KOPT-K1 (cell line): ENCODE data around the gene ITPR2.

Source experiments
- H3K27ac ChIP-seq: fragments of 200-600 bp; sonication (generic); 2 replicates; pipeline ENCODE4 v1.5.1; 2016; ENCODE audit warnings: antibody characterized with exemption, mild to moderate bottlenecking, low read depth, low read length; ENCODE audit not compliant: poor library complexity, severe bottlenecking
- H3K36me3 ChIP-seq: fragments of 200-600 bp; sonication (generic); 2 replicates; pipeline ENCODE4 v1.5.1; 2017; ENCODE audit warnings: antibody characterized with exemption, mild to moderate bottlenecking, low read length, moderate library complexity; ENCODE audit not compliant: insufficient read depth
- H3K9me3 ChIP-seq: fragments of 200-600 bp; sonication (generic); 2 replicates; pipeline ENCODE4 v1.5.1; 2017; ENCODE audit warnings: antibody characterized with exemption, low read length, mild to moderate bottlenecking; ENCODE audit not compliant: insufficient read depth, poor library complexity, severe bottlenecking

The ITPR2 gene

DNA sequence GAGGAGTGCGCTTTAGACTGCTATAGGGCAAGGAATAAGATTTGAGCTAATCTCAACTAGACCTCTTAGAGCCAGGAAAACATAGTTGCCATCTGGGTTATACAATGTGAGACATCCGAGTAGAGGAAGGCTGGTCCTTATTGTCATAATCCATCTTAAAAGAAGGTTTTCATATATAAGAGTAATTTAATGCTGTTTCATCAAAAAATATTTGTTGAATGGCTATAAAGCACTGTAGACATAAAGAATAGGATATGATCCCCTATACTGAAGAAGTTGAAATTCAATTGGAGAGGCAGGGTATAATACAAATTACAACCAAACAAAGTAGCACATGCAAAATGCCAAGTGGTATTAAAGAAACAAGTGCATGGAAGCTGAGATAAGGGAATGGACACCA lies 343.1 kb downstream of the ITPR2 start:
- Histone ChIP-seq H3K36me3 (peaks cover 13% of the 10 kb centered on the region), H3K9me3 (no peaks in the 10 kb centered on the region), H3K27ac (no peak overlapping the region)

DNA sequence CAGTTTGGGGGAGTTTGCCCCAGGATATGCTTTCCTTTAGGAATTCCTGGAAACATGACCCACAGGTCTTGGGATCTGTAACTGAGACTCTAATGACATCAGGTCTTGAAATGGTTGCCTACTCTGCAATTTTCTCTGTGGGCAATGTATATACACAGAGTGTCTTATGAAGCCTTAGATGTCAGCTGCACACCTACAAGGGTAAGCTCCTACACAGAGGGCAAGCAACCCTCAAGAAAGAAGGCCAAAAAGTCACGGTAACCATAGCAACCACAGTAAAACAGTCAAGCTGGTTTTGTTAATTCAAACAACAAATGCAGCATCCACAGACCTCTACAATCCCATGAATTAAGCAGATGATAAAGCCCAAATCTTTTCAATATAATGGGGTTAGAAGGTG lies 344.6 kb downstream of the ITPR2 start:
- Histone ChIP-seq H3K27ac (no peak overlapping the region), H3K36me3 (peaks cover 16% of the 10 kb centered on the region)

DNA sequence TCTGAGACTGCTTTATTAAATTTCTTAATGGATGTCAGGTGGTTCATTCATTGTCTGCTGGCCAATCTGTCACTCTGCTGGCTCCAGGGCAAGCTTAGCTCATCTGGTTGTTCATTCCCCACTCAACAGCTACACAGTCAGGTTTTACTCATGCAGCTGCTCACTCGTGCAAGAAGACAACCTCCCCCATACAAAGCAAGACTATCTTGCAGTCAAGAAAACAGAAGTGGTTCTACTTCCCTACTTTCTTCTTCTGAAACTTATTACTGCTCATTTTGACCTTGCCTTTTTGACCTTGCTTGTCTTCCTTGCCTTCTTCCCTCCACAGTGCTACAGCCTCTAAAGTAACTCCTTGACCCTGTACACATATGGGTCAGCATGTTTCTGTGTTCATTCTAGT lies 359.7 kb downstream of the ITPR2 start:
- no peak overlapping the region for H3K27ac ChIP-seq
- H3K9me3 ChIP-seq = no peaks in the 10 kb centered on the region
- 0 out of 2 replicates have a peak, but pooled peaks cover 4% of the 10 kb centered on the region for H3K36me3 ChIP-seq

More for the DNA sequence above, 344.6 kb downstream of the ITPR2 start:
- no peaks in the 10 kb centered on the region for H3K9me3 ChIP-seq

DNA sequence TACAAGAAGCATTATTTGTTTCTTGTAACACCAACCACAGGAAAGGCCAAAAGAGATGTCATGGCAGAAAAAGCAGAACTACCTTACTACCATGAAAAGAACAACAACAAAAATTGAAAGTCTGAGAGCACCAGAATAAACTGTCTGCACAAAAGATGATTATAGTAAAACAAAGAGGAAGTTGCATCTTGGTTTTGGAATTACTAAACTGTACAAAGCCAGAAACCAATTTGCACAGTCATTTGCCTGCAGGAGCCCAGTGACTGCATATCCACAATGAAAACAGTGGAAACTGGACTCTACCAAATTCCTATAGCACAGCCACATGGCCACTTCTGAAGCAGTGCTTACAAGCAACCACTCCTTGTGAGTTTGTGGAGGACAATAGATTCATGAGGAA lies 361.4 kb downstream of the ITPR2 start:
- Histone ChIP-seq H3K27ac (no peak overlapping the region), H3K9me3 (no peaks in the 10 kb centered on the region), H3K36me3 (0 out of 2 replicates have a peak, but pooled peaks cover 4% of the 10 kb centered on the region)

DNA sequence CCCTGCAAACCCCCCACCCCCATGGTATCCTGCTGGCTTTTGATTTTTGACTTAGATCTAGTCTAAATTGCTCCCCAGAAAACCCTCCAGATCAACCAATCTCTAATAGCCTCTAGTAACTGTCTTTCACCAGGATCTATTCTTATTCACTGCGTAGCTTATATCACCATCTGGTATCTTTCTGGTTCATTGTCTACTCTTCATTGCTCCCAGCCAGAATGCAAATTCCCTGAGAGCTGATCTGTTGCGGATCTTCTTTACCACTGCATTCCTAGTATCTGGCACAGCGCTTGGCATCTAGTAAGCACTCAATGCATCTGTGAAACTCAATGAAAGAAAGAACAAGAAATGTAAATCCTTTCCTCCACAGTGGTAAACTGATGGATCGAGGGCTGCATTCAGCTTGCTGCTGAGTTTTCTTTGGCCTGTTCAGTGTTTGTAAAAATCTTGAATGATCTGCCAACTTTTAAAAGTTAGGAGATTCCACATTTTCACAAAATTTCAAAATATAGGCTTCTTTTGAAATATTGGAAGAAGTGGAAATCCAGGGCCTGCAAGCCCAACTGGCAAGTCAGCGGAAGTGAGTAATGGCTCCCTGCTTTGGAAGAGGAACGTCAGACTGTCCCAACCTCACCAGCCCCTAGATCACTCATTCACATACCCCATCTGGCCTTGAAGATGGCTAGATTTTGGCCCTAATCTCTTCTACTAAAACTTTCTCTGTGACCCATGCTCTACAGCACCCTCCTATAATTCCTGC lies 363.4 kb downstream of the ITPR2 start:
- Histone ChIP-seq H3K9me3 (no peaks in the 10 kb centered on the region), H3K27ac (no peak overlapping the region), H3K36me3 (no peaks in the 10 kb centered on the region)

DNA sequence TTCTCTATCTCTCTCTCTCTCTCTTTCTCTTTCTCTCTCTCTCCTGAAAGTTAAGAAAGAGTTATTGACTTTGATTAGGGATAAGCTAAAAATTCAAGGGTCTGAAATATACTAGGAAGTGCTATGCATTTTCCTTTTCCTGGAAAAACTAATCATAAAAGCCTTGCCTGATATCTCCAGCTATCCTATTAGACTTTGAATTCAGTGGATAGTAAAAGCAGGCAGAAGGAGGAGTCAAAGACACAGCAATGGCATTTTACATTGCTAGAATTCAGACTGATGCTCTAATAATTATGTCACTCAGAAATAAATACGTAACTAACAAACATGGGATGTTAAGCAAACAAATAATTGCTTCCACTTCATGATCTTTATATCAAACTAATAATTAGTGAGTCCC lies 365.6 kb downstream of the ITPR2 start:
- no peak overlapping the region for H3K27ac ChIP-seq
- H3K9me3 ChIP-seq = no peaks in the 10 kb centered on the region
- no peaks in the 10 kb centered on the region for H3K36me3 ChIP-seq

DNA sequence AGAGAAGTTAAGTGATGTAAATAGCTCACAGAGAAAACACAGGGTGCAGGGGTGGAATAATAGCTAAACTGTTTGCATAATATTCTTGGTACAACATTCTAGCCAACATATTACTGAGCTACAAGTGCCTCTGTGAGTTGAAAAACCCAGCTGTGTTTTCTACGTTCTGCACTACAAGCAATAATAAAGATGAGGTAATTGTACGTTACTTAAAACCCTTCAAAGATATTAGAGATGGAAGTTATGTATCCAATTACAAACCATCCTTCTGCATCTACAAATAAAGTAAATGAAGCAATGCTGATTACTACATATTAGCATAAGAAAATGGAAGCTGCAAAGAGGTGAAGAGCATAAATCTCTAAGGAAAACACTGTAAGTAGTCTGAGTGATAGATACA lies 366.3 kb downstream of the ITPR2 start:
- H3K9me3 ChIP-seq = no peaks in the 10 kb centered on the region
- no peak overlapping the region for H3K27ac ChIP-seq
- H3K36me3 ChIP-seq = no peaks in the 10 kb centered on the region

DNA sequence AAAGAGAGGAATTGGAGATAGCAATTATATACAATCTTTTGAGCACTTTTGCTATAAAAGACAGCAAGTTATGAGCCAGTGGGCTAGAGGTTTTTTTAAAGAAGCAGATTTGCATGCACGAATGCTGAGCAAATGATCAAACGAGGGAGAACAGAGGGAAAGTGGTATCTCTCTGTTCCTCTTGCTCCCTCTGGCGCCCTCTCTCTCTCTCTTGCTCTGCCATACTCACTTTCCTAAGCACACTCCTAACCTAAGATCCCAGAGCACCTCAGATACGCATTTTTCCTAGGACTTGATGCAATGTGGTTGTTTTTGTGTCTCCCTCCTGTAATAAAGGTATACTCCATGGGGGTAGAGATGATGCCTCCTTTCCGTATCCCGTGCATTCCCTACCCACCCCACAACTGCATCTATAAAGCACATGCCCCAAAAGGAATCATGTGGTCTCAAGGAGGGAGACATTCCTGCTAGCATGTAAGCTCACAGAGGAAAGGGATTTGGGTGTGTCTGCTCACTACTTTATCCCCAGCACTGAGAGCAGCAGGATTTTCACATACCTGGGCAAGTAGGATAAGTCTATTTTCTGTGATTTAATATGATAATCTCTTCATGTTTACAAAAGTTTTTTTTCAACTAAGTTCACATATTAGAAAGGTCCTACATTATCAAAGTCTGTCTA lies 367.4 kb downstream of the ITPR2 start:
- no peaks in the 10 kb centered on the region for H3K9me3 ChIP-seq
- no peak overlapping the region for H3K27ac ChIP-seq
- H3K36me3 ChIP-seq = no peaks in the 10 kb centered on the region

DNA sequence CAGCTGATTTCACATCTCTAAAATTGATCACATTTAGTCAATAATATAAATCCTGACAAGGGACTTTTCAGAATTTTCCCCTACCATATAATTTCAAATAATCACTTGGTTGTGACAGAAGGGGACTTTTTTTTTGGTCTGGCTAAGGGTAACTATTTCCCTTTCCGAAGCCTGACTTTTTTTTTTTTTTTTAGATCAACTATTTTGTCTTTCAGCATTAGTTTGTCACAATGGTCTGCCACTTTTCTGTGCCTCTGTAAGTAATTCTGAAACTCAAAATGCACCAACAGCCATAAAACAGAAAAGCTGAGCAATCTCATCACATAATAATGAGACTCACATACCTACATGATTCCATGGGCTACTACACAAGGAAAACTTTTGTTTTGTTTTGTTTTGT lies 371.2 kb downstream of the ITPR2 start:
- no peaks in the 10 kb centered on the region for H3K36me3 ChIP-seq
- no peaks in the 10 kb centered on the region for H3K9me3 ChIP-seq
- H3K27ac ChIP-seq = no peak overlapping the region

DNA sequence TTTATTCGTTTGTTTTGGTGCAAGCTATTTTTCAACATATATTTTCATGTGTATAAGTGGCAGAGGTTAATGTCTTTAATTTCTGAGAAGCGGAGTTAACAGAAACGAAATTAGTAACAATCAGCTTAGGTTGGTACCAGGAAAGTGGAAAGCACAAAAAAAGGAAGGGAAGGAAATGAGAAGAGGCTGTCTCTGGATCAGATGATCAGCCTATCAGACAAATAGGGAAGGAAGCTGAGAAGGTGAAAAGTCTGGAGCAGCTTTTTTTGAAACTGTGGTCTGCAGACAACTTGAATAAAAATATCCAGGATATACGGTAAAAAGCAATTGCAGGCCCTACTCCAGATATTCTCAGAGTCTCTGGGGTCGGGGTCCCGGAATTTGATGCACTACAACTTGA lies 372.6 kb downstream of the ITPR2 start:
- Histone ChIP-seq H3K9me3 (no peaks in the 10 kb centered on the region), H3K27ac (no peak overlapping the region), H3K36me3 (no peaks in the 10 kb centered on the region)

DNA sequence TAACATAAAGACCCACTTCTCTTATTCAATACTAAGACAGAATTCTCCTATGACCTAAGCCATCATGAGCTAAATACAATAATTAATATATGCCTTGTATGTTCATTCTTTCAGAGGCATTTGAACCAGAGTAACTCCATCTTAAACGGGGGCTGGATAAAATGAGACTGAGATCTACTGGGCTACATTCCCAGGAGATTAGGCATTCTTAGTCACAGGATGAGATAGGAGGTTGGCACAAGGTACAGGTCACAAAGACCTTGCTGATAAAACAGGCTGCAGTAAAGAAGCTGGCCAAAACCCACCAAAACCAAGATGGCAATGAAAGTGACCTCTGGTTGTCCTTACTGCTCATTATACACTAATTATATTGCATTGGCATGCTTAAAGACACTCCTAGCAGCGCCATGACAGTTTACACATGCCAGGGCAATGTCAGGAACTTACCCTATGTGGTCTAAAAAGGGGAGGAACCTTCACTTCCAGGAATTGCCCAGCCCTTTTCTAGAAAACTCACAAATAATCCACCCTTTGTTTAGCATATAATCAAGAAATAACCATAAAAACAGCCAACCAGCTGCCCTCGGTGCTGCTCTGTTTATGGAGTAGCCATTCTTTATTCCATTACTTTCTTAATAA lies 376.9 kb downstream of the ITPR2 start:
- Histone ChIP-seq H3K36me3 (no peaks in the 10 kb centered on the region), H3K27ac (no peak overlapping the region), H3K9me3 (no peaks in the 10 kb centered on the region)

DNA sequence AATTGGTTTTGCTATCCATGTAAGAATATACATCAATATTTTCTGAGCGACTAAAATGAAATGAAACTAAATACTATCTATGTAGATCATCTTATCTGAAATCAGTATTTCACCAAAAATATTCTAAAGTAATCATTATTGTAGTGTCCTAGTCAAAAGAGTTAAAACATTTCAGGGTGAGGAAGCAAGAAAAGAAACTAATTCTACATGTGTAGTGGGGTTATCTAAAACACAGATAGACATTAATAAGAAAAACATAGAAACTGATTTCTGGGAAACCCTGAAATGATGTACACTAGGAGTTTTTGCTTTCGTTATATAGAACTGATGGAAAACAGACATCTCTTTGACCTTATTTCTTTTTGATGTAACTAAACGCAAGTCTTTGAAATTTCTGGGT lies 379.7 kb downstream of the ITPR2 start:
- Histone ChIP-seq H3K36me3 (no peaks in the 10 kb centered on the region), H3K9me3 (no peaks in the 10 kb centered on the region), H3K27ac (no peak overlapping the region)

DNA sequence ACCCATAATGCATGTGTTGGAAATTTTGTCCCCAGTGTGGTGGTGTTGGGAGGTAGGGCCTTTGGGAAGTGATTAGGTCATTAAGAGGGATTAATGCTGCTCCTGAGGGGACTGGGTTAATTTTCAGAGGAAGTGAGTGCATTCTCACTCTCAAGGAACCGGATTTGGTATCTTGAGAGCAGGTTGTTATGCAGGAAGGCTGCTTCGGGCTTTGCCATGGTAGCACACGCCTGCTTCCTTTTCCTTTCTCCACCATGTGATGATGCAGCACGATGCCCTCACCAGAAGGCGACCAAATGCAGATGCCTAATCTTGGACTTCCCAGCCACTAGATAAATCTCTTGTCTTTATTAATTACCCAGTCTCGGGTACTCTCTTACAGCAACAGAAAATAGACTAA lies 380.5 kb downstream of the ITPR2 start:
- Histone ChIP-seq H3K9me3 (no peaks in the 10 kb centered on the region), H3K27ac (no peak overlapping the region), H3K36me3 (no peaks in the 10 kb centered on the region)

DNA sequence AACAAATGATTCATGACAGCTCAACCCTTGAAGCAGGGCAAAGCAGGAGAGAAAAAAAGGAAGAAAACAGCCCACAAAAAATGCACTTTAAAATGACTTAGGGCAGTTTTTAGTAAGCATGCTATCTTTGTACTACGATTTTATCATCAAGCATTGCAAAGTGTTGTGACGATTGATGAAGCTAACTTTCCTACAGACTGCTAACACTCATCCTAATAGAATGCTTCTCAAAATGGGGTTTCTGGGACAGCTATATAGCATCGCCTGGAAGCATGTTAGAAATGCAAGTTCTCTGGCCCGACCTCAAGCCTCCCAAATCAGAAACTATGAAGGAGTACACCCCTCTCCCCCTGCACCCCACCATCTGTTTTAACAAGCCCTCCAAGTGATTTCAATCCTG lies 381.2 kb downstream of the ITPR2 start:
- no peak overlapping the region for H3K27ac ChIP-seq
- H3K36me3 ChIP-seq = no peaks in the 10 kb centered on the region
- no peaks in the 10 kb centered on the region for H3K9me3 ChIP-seq

DNA sequence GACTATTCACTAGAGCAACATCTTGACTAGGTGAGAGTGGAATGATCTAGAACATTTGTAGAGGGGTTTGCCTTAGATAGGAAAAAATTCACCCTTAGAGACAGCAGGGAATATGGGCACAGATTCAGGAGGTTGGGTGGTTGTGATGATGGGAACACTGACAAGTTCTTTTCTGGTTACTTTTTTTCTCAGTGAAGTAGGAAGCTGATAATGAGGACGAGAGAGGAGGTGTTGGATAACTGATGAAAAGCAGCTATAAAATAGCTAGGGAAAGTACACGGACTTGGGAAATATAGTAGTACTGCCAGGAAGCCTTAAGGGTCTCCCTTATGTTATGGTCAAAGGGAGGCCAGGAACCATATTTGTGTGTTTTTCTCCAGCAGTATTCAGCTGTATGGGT lies 387.1 kb downstream of the ITPR2 start:
- no peak overlapping the region for H3K27ac ChIP-seq
- no peaks in the 10 kb centered on the region for H3K36me3 ChIP-seq
- H3K9me3 ChIP-seq = no peaks in the 10 kb centered on the region
